Stimulated activated CD8-positive, alpha-beta memory T cell treated with anti-CD3 and anti-CD28 coated beads, Interleukin-15, amount 100 ng/mL, for 1 hour (primary cell): ENCODE measurements around the gene PALLD.

Experiments
- DNase-seq: peaks from one replicate; pipeline ENCODE4 v3.0.0-alpha.2; 2020; ENCODE audit warnings: low read depth

Gene PALLD

DNA sequence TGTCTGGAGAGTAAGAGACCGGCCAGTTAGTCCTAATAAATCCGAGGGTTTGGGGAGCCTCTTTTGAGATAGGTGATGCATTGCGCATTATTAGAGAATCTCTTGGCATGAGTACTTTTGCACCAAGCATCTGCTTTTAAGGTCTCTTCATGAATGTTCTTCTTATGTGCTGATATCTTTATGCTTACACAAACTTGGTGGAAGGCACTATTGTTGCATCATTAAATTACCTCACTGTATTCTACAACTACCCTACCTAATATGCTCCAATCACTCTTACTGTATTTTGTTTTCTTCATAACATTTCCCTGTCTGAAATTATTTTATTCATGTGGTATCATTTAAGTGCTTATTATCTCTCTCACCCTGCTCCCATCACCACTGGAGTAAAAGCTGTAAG is 151.6 kb downstream of the PALLD start:
- no peak for DNase-seq

GRCh38 chr4:168648929-168649328 is 152.1 kb downstream of the PALLD start:
- DNase-seq = no peak

DNA sequence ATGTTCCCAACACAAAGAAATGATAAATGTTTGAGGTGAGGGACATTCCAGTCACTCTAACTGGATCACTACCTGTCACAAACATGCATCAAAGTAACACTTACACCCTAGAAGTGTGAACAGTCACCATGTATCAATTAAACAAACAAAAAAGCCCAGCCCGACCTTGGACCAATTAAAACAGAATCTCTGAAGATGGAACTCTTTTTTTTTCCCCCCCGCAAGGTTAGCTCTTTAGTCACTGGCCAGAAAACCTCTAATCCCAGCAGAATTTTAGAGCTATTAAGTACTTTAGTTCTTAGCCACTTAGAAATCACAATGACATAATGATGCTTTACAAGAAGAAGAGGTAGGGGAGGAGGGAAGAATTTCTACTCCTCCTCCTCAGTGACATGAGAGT is 154.5 kb downstream of the PALLD start:
- no peak for DNase-seq

DNA sequence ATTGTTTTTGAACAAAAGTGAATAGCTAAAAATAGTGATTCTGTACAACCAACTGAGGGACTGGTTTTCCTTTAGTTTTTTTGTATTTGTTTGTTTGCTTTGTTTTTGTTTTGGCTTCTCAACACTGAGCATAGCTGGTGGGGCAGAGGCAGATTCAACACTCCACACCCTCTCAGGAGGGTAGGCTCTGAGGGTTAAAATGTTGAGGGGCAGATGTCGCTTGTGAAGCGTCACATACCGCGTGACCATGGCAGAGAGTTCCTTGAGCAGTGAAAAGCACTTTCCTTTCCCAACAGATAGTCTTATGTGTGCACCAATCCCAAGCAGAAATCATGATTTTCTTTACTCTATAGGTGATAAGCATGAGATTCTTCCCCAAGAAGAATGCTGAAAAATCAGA is 155.0 kb downstream of the PALLD start:
- DNase-seq = no peak

GRCh38 chr4:168652755-168653154 is 155.9 kb downstream of the PALLD start:
- DNase-seq = no peak

DNA sequence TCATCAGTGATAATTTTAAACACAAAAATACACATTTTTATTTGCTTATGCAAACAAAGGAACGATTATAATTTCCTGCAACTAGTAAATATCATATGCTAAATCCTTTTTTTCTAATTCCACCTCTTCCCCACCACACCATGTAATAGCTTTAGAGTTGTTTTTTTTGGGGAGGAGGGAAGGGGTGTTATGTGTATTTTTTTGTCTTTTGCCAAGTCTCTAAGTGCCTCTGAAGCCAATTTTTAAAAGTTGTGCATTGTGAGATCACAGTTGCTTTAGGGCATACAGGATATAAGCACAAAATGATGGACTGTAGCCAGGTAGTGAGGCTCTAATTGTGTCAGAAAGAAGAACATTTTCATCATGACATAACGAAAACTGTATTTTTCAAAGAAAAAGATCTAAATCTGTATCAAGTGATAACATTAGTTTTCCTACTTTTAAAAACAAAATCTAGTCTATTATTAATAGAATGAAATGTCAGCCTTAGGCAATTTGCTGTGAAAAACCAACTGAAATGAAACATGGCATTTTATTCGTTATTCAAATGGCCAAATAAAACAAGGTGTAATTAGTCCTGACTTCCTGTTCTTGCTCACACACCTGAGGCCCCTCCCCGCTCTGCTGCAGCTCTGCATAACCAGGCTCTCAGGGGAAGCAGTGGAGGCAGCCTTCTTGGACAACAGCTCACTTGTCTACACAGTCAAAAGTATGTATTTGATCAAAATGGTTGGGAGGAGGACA is 157.4 kb downstream of the PALLD start:
- DNase-seq = no peak

GRCh38 chr4:168654848-168655174 is 158.0 kb downstream of the PALLD start:
- DNase-seq = no peak

DNA sequence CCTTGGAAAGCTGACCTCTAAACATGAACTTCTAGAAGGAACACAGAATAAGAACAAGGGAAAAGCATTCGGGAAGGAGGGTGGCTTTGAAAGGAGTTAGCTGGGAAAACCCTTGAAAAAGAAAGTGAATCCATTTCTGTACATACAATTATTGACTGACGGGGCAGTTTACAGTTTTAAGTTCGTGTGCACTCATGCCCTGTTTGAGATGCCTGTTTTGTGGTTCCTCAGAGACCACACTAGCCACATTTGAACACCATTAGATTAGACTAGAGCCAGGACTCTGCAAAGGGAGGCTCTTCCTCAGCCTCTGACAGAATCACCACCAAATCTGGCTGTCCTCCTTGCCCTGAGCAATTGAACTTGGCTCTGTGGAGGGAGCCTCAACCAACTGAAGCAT is 158.3 kb downstream of the PALLD start:
- no peak for DNase-seq

DNA sequence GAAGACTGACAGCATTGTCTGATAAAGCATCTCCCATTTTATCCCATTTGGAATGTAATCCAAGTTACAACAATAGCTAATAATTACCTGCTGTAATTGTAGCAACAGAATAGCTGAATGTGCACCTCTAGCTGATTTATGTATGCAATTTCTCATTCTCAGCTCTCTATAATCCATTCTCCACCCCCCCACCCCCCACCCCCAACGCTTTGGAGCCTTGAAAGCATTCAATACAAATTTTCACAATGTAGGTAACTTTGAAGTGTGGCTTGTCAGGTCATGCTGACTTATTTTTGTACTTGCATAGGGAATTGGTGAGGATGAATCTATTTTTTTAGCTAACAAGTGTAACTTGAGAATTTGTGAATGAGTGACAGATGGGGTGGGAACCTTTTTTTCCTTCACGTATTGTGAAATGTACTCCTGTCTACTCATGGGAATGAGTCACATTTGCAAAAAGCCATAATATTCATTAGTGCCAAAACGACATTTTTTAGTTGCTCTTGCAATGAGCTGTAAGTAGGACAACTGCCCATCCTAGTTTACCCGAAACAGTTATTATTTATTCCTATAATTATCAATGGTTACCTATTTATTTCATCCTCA is 159.3 kb downstream of the PALLD start:
- no peak for DNase-seq

GRCh38 chr4:168656946-168657473 is 160.2 kb downstream of the PALLD start:
- no peak for DNase-seq

DNA sequence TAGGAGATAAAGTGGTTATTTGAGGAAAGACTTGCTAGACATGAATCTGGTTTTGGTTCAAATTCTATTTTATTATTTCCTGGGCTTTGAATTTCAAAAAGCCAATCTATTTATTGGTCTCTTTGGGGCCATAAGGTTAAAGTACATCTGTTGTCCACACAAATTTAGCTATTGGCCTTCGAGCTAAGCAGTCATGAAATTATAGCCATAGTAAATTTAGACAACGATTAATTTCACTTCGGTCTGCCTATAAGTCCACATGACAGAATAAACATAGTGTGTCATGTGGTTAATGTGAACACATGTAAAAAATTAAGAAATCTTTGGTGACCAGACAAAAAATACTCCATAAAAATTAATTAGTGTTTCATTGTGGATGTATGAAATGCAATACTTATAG is 161.9 kb downstream of the PALLD start:
- no peak for DNase-seq

- DNase-seq = no peak
Observed at GRCh38 chr4:168659741-168660465, 163.1 kb downstream of the PALLD start.

DNA sequence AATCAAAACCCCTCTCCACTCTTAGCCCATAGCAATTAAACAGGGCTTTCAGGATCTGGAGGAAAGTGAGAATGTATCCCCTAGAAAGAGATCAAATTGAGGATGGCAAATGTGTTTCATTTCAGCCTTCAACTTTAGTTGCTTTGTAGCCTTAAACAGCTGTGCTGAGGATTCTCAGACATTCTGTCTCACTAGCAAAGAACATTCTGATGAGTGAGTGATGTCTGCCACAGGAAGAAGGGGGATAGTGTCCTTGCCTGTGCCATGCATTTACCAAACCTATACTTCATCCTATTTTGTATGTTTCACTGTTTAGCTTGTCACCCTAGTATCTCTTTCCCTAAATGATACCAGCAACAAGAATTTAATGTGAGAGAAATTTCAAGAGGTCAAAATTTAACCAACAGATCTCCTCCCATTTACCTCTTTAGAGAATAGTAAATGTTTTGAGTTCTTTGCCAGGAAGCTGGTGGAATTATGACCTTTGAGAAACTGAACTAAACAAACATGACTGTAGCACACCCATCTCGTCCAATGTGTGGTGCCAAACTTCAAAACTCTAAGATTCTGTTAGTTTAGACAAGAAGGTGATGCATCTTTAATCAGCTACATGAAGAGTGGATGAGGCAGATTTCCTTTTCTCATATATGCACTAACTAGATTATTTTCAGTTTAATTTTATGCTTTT is 165.6 kb downstream of the PALLD start:
- no peak for DNase-seq

GRCh38 chr4:168664242-168664891 is 167.5 kb downstream of the PALLD start:
- no peak for DNase-seq

DNA sequence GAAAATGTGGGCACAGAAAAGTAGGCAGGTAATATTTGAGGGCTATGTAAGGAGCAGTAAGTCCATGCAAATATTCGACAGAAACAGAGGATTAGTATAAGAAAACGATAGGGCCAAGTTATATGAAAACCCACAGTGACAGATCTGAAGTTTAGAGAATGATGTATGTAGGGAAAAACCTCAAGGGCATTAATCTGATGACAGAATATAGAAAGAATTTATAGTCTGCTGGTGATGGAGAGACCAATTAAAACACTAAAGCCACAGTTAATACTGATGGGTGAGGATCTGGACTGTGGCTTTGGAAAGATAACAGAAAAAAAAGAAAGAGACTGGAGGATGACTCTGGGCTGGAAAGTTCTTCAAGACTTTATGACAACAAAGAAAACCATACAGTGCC is 169.7 kb downstream of the PALLD start:
- DNase-seq = no peak

DNA sequence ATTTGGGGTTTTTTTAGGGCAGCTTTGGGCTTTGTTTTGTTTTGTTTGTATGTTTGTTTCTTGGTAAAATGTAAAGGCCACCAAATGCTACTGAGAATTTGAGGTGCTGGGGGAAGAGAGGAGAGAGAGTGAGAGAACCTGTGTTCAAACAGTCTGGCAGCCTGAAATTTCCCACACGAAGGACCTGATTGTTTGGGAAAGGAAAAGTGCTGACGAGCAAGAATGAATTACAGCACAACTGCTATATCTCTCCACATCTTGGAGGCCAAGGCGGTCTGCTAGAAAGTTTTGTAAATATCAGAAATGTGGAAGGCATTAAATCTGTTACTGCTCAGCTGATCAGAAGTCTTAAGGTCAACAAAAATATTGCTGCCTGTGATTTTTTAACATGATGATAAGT is 170.5 kb downstream of the PALLD start:
- DNase-seq = no peak

- DNase-seq = no peak
Observed at GRCh38 chr4:168667921-168668320, 171.1 kb downstream of the PALLD start.

GRCh38 chr4:168673476-168673875 is 176.6 kb downstream of the PALLD start:
- DNase-seq = no peak

DNA sequence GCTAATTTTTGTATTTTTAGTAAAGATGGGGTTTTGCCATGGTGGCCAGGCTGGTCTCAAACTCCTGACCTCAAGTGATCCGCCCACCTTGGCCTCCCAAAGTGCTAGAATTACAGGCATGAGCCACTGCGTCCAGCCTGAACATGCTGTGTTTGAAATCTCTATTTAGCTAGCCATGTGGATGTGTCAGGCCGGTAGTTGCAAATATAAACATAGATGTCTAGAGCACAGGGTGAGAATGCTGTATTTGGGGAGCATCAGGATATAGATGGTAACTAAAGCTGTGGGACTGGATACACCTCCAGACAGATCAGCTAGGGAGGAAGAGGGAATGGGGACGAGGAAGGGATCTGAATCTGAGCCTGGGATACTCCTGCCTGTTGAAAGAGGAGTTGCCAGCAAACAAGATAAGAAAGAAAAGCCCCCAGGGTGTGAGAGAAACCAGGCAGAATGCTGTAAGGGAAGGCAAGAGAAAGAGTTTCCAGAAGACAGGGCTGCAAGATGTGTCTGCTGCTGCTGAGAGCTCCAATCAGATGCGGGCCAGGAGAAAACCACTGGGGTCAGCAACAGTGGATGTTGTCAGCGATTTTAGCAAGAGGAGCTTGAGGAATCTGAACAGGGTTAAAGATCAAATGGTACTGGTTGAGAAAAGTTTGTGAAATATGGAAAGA is 177.4 kb downstream of the PALLD start:
- DNase-seq = no peak

GRCh38 chr4:168674866-168675265 is 178.0 kb downstream of the PALLD start:
- no peak for DNase-seq

DNA sequence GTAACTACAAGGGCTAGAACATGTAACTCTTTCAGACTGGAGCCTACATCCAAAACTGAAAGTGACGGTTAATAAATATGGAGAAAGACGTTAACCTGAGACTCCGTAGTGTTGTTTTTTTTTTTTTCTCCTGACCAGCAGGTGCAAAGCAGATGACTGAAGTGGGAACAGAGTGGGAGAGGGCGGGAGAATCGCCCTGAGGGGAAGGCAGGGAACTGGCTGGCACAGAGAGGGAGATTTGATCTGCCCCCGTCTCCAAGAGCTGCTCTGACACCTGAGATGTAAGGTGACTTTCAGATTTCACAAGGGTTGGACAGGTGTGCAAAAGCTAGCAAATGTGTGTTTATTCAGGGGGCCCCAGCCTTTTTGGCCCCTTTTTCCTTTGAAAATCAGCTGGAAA is 180.2 kb downstream of the PALLD start:
- no peak for DNase-seq

DNA sequence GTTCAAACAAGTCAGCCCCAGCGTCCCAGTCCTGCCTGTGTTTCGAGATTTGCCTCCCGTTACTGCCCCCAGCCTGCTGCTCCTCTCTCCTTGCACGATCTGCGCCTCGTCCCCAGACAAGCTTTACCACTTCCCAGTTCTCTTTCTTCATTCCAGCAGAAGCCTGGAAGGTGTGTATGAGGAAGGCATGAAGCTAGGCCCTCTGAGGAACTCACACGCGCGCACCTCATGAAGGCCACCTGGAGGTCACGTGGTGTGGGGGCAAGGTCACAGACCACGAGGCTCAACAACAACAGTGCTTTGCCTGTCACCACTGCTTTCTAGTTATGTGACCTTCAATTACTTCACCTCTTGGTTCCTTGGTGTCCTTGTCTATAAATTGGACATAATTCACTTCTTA is 181.0 kb downstream of the PALLD start:
- DNase-seq = no peak
